ENCODE measurements around the gene BRSK2.

- TF ChIP-seq CTCF (conservative IDR thresholded peaks at IDR 0.05 in 1 of 2, IDR thresholded peaks at IDR 0.05 in 1 of 2; ENCODE audit: low read depth in 1 of 2, low read length in 2 of 2) (no peak), EZH2 (IDR thresholded peaks at IDR 0.05; ENCODE audit: low read length, missing control alignments) (no peak)
These were observed 88.8 kb downstream of the BRSK2 start for GRCh38 chr11:1478544-1478943.
